KOPT-K1 (cell line): Measurements from ENCODE around the gene HP1BP3.

ENCODE experiments used
- H3K27ac ChIP-seq: fragments of 200-600 bp; sonication (generic); 2 replicates; pipeline ENCODE4 v1.5.1; 2016; ENCODE audit warnings: antibody characterized with exemption, mild to moderate bottlenecking, low read depth, low read length; ENCODE audit not compliant: poor library complexity, severe bottlenecking
- H3K36me3 ChIP-seq: fragments of 200-600 bp; sonication (generic); 2 replicates; pipeline ENCODE4 v1.5.1; 2017; ENCODE audit warnings: antibody characterized with exemption, mild to moderate bottlenecking, low read length, moderate library complexity; ENCODE audit not compliant: insufficient read depth
- H3K9me3 ChIP-seq: fragments of 200-600 bp; sonication (generic); 2 replicates; pipeline ENCODE4 v1.5.1; 2017; ENCODE audit warnings: antibody characterized with exemption, low read length, mild to moderate bottlenecking; ENCODE audit not compliant: insufficient read depth, poor library complexity, severe bottlenecking

Gene HP1BP3

GRCh38 chr1:20735581-20736111 lies 51.5 kb downstream of the HP1BP3 start:
- Histone ChIP-seq H3K36me3 (peaks cover 43% of the 10 kb centered on the region), H3K9me3 (no peaks in the 10 kb centered on the region), H3K27ac (no peak overlapping the region)

DNA sequence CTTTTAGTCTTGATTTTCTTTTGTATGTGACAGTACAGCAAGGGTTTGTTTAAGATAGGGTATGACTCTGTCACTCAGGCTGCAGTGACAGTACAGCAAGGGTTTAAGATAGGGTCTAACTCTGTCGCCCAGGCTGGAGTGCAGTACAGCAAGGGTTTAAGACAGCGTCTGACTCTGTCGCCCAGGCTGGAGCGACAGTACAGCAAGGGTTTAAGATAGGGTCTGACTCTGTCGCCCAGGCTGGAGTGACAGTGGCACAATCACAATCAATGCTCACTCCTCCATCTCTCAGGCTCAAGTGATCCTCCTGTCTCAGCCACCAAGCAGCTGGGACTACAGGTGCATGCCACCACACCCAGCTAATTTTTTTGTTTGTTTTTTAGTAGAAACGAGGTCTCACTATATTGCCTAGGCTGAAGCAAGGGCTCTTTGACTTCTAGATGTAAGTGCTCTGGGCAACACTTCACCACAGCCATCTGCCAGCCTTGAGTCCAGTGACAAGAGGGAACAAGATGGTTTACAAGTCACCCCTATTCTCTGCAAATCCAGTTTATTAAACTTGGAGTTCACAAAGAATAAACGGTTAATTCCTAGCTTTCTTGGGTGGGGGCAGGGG lies 53.6 kb downstream of the HP1BP3 start:
- Histone ChIP-seq H3K27ac (no peak overlapping the region), H3K36me3 (peaks cover 21% of the 10 kb centered on the region), H3K9me3 (no peaks in the 10 kb centered on the region)

DNA sequence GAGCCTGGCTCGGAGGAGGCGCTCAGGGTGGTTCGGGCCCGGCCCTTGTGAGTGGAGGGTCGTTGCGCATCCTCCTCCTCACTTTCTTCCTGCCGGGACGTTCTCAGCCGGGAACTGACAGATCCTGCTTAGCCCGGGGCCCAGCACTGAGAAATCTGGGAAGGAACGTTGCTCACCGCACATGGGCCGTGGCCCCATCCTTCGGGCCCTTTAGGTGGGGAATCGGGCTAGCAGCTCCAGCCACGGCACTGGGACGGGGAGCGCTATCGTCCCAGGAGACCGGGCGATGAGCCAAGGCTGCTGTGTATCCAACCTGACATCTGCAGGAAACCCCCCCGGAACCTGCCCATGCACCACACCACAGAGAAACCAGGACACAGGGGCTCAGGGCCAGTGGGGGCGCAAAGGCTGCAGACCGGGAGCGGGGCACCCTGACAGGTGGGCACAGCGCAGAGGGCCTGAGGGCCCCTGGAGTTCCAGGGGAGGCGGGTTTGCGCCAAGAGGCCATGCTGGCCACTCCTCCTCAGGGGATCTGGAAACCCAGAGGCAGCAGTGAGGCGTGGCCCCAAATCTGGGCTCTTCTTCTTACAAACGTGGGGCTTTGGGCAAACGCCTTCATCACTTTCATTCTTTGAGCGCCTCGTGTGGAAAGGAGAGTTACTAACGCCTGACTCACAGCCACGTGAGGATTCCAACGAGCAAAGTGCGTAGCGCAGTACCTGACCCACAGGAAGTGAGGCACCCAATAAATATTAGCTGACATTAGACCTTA lies 54.3 kb downstream of the HP1BP3 start, which contains the start of gene SH2D5:
Gene SH2D5 (minus strand): TSS at position 116 of the 772 bp plus-strand sequence. CDS start 4,659 bp downstream, outside the sequence.
- no peaks in the 10 kb centered on the region for H3K9me3 ChIP-seq
- H3K27ac ChIP-seq = no peak within 1 kb of the TSS
- peaks cover 14% of the 10 kb centered on the region for H3K36me3 ChIP-seq

- Histone ChIP-seq H3K9me3 (no peaks in the 10 kb centered on the region), H3K27ac (no peak overlapping the region), H3K36me3 (peaks cover 8% of the 10 kb centered on the region)
Measured at GRCh38 chr1:20732071-20732587, 55.0 kb downstream of the HP1BP3 start.

DNA sequence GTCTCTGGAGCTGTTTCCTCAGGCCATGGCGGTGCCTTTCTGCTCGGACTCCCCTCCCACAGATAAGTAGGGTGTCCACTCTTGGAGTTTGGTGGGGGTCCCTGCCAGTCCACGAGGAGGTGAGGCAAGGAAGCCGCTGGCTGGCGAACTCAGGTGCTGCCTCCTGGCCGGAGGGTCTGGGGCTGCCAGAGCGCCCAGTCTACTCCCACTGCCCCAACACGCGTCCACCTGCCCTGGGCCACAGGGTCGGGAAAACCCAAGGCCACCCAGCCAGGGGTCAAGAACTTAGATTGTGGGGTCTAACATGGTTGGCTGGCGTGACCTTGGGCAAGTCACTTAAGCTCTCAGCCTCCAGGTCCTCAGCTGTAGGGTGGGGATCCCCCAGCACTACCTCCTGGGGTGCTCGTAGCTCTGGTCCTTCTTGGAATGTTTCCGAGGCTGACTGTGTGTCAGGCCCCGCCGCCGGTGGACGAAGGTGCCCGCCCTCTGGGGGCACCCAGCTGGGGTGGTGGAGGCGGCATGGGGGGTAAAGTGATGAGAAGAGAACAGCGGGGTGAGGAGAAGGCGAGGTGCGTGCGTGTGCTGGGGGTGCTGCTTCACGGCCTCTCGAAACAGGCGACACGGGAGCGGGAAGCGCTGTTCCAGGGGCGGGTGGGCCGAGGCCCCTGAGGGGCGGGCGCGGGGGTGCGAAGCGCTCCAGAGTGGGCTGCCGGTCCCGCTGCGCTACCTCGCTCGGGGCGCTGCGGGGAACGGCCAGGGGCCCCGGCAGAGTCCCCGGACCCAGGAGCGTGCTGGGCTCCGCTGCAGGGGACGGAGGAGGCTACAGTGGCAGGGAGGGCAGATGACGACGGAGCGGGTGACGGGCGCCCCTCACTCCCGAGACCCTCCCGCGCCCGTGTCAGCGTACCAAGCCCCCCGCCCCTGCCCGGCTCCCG lies 55.8 kb downstream of the HP1BP3 start:
- H3K36me3 ChIP-seq = no peaks in the 10 kb centered on the region; the same call in 1 of the 2 replicates
- no peaks in the 10 kb centered on the region for H3K9me3 ChIP-seq
- no peak overlapping the region for H3K27ac ChIP-seq

GRCh38 chr1:20730690-20731056 lies 56.4 kb downstream of the HP1BP3 start:
- H3K36me3 ChIP-seq = no peaks in the 10 kb centered on the region; the same call in 1 of the 2 replicates
- H3K9me3 ChIP-seq = no peaks in the 10 kb centered on the region
- no peak overlapping the region for H3K27ac ChIP-seq

DNA sequence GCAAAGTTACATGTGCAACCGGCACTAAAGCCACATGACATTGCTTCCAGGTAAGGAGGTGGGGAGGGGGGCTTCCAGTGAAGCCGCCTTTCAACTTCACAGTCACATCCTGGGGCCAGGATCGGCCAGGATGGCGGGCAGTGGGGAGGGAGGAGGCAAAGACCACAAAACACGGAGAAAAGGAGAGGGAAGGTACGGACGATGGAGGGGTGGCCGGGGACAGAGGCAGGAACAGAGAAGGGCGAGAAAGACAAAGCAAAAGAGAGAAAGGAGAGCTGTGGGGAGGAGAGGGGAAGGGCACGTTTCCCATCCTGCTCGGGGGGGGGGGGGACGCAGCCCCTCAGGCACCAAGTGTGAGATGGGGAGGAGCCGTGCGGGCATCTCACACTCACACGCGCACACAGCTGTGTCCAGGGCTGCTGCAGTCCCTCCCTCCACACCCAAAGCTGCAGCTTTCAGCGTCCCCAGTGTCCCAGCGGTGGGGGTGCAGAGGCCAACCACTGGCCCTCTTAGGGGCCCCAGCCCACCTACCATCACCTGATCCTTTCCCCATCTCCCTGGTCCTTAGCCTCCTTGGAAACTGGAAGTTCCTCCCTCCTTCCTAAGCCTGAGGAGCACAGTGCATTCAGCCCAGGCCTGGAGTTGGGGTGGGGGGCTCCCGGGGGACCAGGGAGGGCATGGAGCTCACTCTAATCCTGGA lies 57.0 kb downstream of the HP1BP3 start:
- Histone ChIP-seq H3K27ac (no peak overlapping the region), H3K9me3 (no peaks in the 10 kb centered on the region), H3K36me3 (no peaks in the 10 kb centered on the region)

DNA sequence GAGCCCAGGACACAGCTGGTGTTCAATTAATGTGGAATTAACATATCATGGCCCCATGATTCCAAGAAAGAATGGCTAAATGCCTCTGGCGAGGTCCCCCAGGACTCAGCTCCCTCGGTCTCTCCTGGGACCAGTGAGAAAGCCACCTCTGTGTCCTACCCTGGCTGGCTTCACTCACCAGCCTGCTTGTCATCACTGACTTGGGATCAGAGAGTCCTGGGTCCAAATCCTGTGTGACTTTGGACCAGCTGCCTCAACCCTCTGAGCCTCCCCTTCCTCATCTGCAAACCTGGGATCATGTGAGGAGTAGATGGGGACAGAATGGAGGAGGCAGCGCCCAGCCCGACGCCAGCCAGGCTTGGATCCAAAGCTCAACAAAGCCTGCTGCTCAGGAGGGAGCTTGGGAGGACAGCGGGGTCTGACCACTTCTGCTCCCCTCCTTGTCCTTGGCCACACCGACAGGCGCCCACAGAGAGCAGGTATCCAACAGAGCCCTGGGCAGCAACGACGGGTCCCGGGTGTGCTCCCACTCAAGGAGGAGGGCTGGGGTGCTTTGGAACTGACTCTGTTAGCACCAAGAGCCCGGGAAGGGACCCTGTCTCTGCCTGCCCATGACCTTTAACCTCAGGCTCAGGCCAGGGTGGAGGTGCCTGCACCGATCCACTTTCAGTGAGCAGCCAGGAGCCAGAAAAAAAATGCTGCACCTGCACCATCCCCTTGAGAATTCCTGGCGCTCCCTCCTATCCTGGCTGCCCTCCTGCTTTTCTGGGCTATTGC lies 57.8 kb downstream of the HP1BP3 start:
- H3K27ac ChIP-seq = no peak overlapping the region
- H3K36me3 ChIP-seq = no peaks in the 10 kb centered on the region

DNA sequence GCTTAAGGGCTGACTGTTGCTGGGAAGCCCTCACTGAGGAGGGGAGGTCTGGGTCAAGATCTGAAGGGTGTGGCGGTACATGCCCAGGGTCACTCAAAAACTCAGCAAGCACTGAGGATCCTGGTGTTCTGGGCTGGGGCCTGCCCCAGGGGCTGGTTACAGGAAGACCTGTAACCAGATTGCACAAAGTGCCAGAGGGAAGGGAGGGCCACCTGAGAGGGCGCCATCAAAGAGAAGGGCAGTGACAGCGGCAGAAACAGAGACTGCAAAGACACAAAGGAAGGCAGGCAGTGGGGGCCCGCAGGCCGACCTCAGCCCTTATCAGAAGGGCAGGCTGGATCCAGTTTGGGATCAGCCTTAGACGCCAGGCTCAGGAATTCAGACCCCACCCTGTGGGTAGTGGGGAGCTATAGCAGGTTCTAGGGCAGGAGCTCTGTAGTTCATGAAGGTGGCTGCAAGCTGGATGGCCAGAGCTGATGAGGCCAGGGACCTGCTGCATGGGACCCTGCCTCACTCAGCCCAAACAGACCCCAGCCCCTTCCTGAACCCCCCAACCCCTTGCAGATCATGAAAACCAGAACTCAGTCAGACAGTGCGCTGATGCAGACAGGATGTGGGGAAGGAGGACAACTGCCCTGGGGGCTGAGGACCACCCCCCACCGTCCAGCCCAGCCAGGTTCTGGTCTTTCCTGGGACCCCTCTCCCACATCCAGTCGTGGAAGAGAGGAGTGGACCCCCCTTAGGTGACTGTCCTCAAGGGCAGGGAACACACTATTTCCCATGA lies 58.5 kb downstream of the HP1BP3 start:
- H3K27ac ChIP-seq = no peak overlapping the region
- no peaks in the 10 kb centered on the region for H3K9me3 ChIP-seq
- H3K36me3 ChIP-seq = no peaks in the 10 kb centered on the region

More for the DNA sequence above, 57.8 kb downstream of the HP1BP3 start:
- no peaks in the 10 kb centered on the region for H3K9me3 ChIP-seq

- H3K27ac ChIP-seq = no peak overlapping the region
- H3K9me3 ChIP-seq = no peaks in the 10 kb centered on the region
- H3K36me3 ChIP-seq = no peaks in the 10 kb centered on the region
Measured at GRCh38 chr1:20727746-20728316, 59.3 kb downstream of the HP1BP3 start.

- Histone ChIP-seq H3K36me3 (no peaks in the 10 kb centered on the region), H3K27ac (no peak overlapping the region), H3K9me3 (no peaks in the 10 kb centered on the region)
Measured at GRCh38 chr1:20726932-20727745, 60.0 kb downstream of the HP1BP3 start.
